T47D (cell line): ENCODE results near the gene OR2M3.

ENCODE experiments used
- DNase-seq, 2 experiments: peaks; one replicate each; pipeline versions ENCODE4 v3.0.0 to v3.0.0-alpha.2; 2011 to 2012; ENCODE audit warnings: low read depth in 1 of 2, low spot score in 1 of 2
- JUND ChIP-seq: IDR thresholded peaks from 2 replicates; pipeline ENCODE4 v1.6.1; 2012; ENCODE audit warnings: low read depth
- in situ Hi-C: cut with HindIII; loops from 2 replicates; pipeline ENCODE4 v1.10.0; 2016; ENCODE audit warnings: low sequenced_read_pairs, low pct_unique_long_range_greater_than_20kb

The OR2M3 gene, protein sequence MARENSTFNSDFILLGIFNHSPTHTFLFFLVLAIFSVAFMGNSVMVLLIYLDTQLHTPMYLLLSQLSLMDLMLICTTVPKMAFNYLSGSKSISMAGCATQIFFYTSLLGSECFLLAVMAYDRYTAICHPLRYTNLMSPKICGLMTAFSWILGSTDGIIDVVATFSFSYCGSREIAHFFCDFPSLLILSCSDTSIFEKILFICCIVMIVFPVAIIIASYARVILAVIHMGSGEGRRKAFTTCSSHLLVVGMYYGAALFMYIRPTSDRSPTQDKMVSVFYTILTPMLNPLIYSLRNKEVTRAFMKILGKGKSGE

GRCh38 chr1:248196965-248197364 is at the start of gene OR2M3:
TSS of gene OR2M3 (plus strand) at chr1:248197265. CDS start at chr1:248203068, 5,803 bp downstream.
- no peak for DNase-seq
- in situ Hi-C loops = no loop called here
- TF ChIP-seq JUND = no peak

GRCh38 chr1:248152056-248152827 is 44.8 kb upstream of the OR2M3 start:
- TF ChIP-seq JUND = no peak
- in situ Hi-C loops = no loop called here
- DNase-seq = no peak

- in situ Hi-C loops = no loop called here
- no peak for TF ChIP-seq JUND
- DNase-seq = no peak
Observed at GRCh38 chr1:248155927-248156326, 41.1 kb upstream of the OR2M3 start.

GRCh38 chr1:248158758-248159157 is 38.3 kb upstream of the OR2M3 start:
- no peak for TF ChIP-seq JUND
- in situ Hi-C loops = no loop called here
- no peak for DNase-seq

GRCh38 chr1:248164031-248164430 is 33.0 kb upstream of the OR2M3 start:
- DNase-seq = no peak

GRCh38 chr1:248165186-248165585 is 31.9 kb upstream of the OR2M3 start:
- no peak for DNase-seq

More at GRCh38 chr1:248164031-248164430, 33.0 kb upstream of the OR2M3 start:
- TF ChIP-seq JUND = no peak
- in situ Hi-C loops = no loop called here

GRCh38 chr1:248174521-248174920 is 22.5 kb upstream of the OR2M3 start, which contains the start of gene OR2M2:
TSS of gene OR2M2 (plus strand) at chr1:248174821. CDS start at chr1:248179986, 5,165 bp downstream.
- TF ChIP-seq JUND = no peak
- in situ Hi-C loops = no loop called here
- no peak for DNase-seq

More at GRCh38 chr1:248165186-248165585, 31.9 kb upstream of the OR2M3 start:
- TF ChIP-seq JUND = no peak
- in situ Hi-C loops = no loop called here

GRCh38 chr1:248183996-248184395 is 13.1 kb upstream of the OR2M3 start:
- DNase-seq = no peak
- no peak for TF ChIP-seq JUND
- in situ Hi-C loops = no loop called here

GRCh38 chr1:248187363-248187762 is 9.7 kb upstream of the OR2M3 start:
- in situ Hi-C loops = no loop called here
- no peak for DNase-seq
- no peak for TF ChIP-seq JUND

- TF ChIP-seq JUND = no peak
- DNase-seq = peak in 1 of 2 experiments; percentile 27
- in situ Hi-C loops = no loop called here
Observed at GRCh38 chr1:248189026-248189425, 8.0 kb upstream of the OR2M3 start.

GRCh38 chr1:248194117-248194516 is 2.9 kb upstream of the OR2M3 start:
- in situ Hi-C loops = no loop called here

DNA sequence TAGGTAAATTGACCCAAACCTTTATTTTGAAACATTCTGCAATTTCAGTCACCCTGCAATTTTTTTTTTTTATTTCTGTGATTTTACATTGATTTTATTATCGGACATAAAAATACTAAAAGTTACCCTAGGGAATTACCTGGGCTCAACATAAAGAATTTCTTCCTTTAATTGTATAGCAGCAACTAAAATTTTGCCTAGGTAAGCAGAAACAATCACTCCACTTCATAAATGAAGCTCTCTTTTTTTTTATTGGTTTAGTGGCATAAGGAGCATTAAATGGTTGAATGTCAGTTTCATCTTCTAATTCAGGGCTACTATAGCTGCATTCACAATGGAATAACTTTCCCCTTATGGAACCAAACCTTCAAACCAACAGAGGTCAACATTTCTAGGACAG is 18.8 kb downstream of the OR2M3 start:
- in situ Hi-C loops = no loop called here
- DNase-seq = no peak
- TF ChIP-seq JUND = no peak

More at GRCh38 chr1:248194117-248194516, 2.9 kb upstream of the OR2M3 start:
- DNase-seq = no peak
- TF ChIP-seq JUND = no peak

DNA sequence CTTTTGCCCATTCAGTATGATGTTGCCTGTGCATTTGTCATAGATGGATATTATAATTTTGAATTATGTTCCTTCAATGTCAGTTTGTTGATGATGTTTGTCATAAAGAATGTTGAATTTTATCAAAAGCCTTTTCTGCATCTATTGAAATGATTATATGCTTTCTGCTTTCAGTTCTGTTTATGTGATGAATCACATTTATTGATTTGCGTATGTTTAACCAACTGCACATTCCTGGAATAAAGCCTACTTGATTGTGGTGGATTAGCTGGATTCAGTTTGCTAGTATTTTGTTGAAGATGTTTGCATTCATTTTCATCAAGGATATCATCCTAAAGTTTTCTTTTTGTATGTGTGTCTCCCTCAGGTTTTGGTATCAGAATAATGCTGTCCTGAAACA is 28.5 kb downstream of the OR2M3 start:
- DNase-seq = no peak
- in situ Hi-C loops = no loop called here
- no peak for TF ChIP-seq JUND
